GM10248 (cell line): Measurements from ENCODE around the gene ADK.

Experiments
- CTCF ChIA-PET: fragments of 300-600 bp; sonication (Branson Sonifier 250); formaldehyde crosslinking; extraction: SDS; loops from one replicate; lab custom pipeline; 2021; ENCODE audit warnings: antibody characterized with exemption; lab: Yijun Ruan, JAX
- POLR2A ChIA-PET: fragments of 350-650 bp; sonication (Branson Sonifier 250); formaldehyde crosslinking; extraction: SDS; loops from one replicate; lab custom pipeline; 2020; ENCODE audit warnings: antibody characterized with exemption; lab: Yijun Ruan, JAX
- DNase-seq: peaks from one replicate; pipeline ENCODE4 v3.0.0; 2012; ENCODE audit errors: extremely low spot score
- TF ChIP-seq, protein P1 (sequence below): IDR thresholded peaks from 2 replicates; pipeline ENCODE4 v1.5.1; 2012; ENCODE audit warnings: mild to moderate bottlenecking, low read depth; ENCODE audit errors: extremely low read depth, missing control alignments, control extremely low read depth

Gene ADK

GRCh38 chr10:74110120-74110519 lies 40.9 kb upstream of the ADK start:
- CTCF ChIA-PET = interaction anchor here (1.3 to 5.8 kb wide), 7 partner anchors 8 to 230 kb away, joined by 3 to 26 read pairs (median 3); no protein-coding TSS in a partner anchor
- TF ChIP-seq, protein P1, sequence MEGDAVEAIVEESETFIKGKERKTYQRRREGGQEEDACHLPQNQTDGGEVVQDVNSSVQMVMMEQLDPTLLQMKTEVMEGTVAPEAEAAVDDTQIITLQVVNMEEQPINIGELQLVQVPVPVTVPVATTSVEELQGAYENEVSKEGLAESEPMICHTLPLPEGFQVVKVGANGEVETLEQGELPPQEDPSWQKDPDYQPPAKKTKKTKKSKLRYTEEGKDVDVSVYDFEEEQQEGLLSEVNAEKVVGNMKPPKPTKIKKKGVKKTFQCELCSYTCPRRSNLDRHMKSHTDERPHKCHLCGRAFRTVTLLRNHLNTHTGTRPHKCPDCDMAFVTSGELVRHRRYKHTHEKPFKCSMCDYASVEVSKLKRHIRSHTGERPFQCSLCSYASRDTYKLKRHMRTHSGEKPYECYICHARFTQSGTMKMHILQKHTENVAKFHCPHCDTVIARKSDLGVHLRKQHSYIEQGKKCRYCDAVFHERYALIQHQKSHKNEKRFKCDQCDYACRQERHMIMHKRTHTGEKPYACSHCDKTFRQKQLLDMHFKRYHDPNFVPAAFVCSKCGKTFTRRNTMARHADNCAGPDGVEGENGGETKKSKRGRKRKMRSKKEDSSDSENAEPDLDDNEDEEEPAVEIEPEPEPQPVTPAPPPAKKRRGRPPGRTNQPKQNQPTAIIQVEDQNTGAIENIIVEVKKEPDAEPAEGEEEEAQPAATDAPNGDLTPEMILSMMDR = no peak
- POLR2A ChIA-PET = interaction anchor here (1.2 kb wide), 1 partner anchor 16 kb away, joined by 3 read pairs; no protein-coding TSS in a partner anchor

GRCh38 chr10:74111799-74112198 lies 39.2 kb upstream of the ADK start:
- POLR2A ChIA-PET = no interaction called here
- DNase-seq = no peak
- CTCF ChIA-PET = interaction anchor here (0.8 to 5.8 kb wide), 3 partner anchors 9 to 31 kb away, joined by 3 to 23 read pairs (median 17); no protein-coding TSS in a partner anchor
- TF ChIP-seq, protein P1 = no peak

More at GRCh38 chr10:74110120-74110519, 40.9 kb upstream of the ADK start:
- no peak for DNase-seq

GRCh38 chr10:74113546-74113945 lies 37.5 kb upstream of the ADK start:
- POLR2A ChIA-PET = no interaction called here
- TF ChIP-seq, protein P1 = no peak
- no peak for DNase-seq
- CTCF ChIA-PET = interaction anchor here (0.7 to 5.8 kb wide), 6 partner anchors 10 to 520 kb away, joined by 3 to 23 read pairs (median 4); no protein-coding TSS in a partner anchor

DNA sequence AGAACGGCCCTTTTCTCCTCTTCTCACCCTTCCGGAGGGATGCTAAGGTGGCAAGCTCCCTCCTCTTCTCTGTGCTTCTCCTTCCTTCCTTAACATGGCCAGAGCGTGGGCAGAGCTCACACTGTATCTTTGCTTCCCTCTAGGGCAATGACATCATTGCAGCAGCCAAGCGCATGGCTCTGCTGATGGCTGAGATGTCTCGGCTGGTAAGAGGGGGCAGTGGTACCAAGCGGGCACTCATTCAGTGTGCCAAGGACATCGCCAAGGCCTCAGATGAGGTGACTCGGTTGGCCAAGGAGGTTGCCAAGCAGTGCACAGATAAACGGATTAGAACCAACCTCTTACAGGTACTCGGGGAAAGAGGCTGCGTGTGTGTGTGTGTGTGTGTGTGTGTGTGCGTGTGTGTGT lies 37.0 kb upstream of the ADK start:
- POLR2A ChIA-PET = no interaction called here
- TF ChIP-seq, protein P1 = no peak
- no peak for DNase-seq
- CTCF ChIA-PET = interaction anchor here (0.7 to 3.0 kb wide), 3 partner anchors 9 to 11 kb away, joined by 3 to 17 read pairs (median 5); no protein-coding TSS in a partner anchor

DNA sequence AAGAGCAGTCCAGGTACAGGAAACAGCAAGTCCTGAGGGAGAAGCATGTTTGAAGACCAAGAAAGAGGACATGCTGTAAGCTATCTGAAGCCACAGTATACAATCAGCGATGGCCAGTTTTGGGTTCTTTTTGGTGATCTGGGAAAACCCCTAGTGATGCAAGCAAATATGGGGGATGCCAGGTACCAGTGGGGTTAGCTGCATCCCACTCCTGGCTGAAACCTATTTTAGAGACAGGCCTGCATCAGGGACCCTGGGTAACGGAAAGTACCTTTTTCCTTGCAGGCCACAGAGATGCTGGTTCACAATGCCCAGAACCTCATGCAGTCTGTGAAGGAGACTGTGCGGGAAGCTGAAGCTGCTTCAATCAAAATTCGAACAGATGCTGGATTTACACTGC lies 33.3 kb upstream of the ADK start:
- CTCF ChIA-PET = interaction anchor here (0.9 to 3.0 kb wide), 6 partner anchors 9 to 178 kb away, joined by 3 to 14 read pairs (median 4); no protein-coding TSS in a partner anchor
- TF ChIP-seq, protein P1 = no peak
- peak; percentile 39 for DNase-seq
- POLR2A ChIA-PET = no interaction called here

GRCh38 chr10:74118804-74119203 lies 32.2 kb upstream of the ADK start:
- DNase-seq = no peak
- CTCF ChIA-PET = interaction anchor here (0.8 to 3.0 kb wide), 4 partner anchors 10 to 38 kb away, joined by 3 to 14 read pairs (median 5); no protein-coding TSS in a partner anchor
- POLR2A ChIA-PET = no interaction called here
- TF ChIP-seq, protein P1 = no peak

- ChIA-PET CTCF (no interaction called here), POLR2A (no interaction called here)
- TF ChIP-seq, protein P1 = no peak
- DNase-seq = no peak
Observed at GRCh38 chr10:74120911-74121310, 30.1 kb upstream of the ADK start.
